ENCODE data around the gene NDUFS6. TPM values are rescaled to one million over a fixed set of nuclear protein-coding genes. Genes with fewer than 3 reads are reported as not detected.

The NDUFS6 gene
- total and polyA plus RNA-seq, 8 donors: 12.8 to 95.0 (median 86.0) TPM; not detected in 1

DNA sequence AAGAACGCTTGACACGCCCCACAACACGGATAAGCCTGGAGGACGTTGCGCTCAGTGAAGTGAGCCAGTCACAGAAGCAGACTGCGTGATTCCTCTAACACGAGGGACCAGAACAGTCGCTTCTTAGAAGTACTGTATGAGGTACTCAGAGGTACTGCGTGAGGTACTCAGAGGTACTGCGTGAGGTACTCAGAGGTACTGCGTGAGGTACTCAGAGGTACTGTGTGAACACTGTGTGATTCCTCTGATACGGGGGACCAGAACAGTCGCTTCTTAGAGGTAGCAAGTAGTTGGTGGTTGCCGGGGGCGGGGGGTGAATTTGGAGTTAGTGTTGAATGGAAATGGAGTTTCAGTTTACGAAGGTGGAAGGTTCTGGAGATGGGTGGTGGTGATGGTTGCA, 5.8 kb downstream of the NDUFS6 start:
- Histone ChIP-seq H3K36me3 (peaks cover 75 to 94% (median 94%) of the 10 kb centered on the region in 4 donors), H3K4me3 (no peak overlapping the region), H3K4me1 (peaks cover 4 to 28% (median 17%) of the 10 kb centered on the region in 4 donors), H3K9me3 (no peaks in the 10 kb centered on the region), H3K27me3 (no peaks in the 10 kb centered on the region), H3K27ac (no peak overlapping the region)
- TF ChIP-seq POLR2AphosphoS5 (IDR thresholded peaks at IDR 0.05) (no peak), POLR2A (IDR thresholded peaks at IDR 0.05) (no peak), EP300 (IDR thresholded peaks at IDR 0.05) (no peak)
- TF ChIP-seq, protein P1, sequence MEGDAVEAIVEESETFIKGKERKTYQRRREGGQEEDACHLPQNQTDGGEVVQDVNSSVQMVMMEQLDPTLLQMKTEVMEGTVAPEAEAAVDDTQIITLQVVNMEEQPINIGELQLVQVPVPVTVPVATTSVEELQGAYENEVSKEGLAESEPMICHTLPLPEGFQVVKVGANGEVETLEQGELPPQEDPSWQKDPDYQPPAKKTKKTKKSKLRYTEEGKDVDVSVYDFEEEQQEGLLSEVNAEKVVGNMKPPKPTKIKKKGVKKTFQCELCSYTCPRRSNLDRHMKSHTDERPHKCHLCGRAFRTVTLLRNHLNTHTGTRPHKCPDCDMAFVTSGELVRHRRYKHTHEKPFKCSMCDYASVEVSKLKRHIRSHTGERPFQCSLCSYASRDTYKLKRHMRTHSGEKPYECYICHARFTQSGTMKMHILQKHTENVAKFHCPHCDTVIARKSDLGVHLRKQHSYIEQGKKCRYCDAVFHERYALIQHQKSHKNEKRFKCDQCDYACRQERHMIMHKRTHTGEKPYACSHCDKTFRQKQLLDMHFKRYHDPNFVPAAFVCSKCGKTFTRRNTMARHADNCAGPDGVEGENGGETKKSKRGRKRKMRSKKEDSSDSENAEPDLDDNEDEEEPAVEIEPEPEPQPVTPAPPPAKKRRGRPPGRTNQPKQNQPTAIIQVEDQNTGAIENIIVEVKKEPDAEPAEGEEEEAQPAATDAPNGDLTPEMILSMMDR (IDR thresholded peaks at IDR 0.05): no peak
- 88 to 96% (median 90%) methylated on average over 16 of the region's 16 CpGs for WGBS, 5 donors
- no peak for DNase-seq
- intact Hi-C loops (cut with DNase I; ENCODE audit: low total_unique reads): no loop called here

GRCh38 chr5:1807451-1808185, 6.4 kb downstream of the NDUFS6 start:
- Histone ChIP-seq H3K27me3 (no peaks in the 10 kb centered on the region), H3K27ac (no peak overlapping the region), H3K4me3 (no peak overlapping the region), H3K9me3 (no peaks in the 10 kb centered on the region), H3K4me1 (peaks cover 0 to 21% (median 11%) of the 10 kb centered on the region in 4 donors), H3K36me3 (peaks cover 73 to 100% (median 100%) of the 10 kb centered on the region in 4 donors)
- intact Hi-C loops (cut with DNase I; ENCODE audit: low total_unique reads): no loop called here
- no peak for TF ChIP-seq POLR2AphosphoS5 (IDR thresholded peaks at IDR 0.05)
- no peak for TF ChIP-seq EP300 (IDR thresholded peaks at IDR 0.05)
- TF ChIP-seq POLR2A (IDR thresholded peaks at IDR 0.05): no peak
- TF ChIP-seq, protein P1 (IDR thresholded peaks at IDR 0.05): no peak
- WGBS, 5 donors: 90 to 93% (median 91%) methylated on average over 17 to 20 of the region's 20 CpGs
- DNase-seq: no peak

DNA sequence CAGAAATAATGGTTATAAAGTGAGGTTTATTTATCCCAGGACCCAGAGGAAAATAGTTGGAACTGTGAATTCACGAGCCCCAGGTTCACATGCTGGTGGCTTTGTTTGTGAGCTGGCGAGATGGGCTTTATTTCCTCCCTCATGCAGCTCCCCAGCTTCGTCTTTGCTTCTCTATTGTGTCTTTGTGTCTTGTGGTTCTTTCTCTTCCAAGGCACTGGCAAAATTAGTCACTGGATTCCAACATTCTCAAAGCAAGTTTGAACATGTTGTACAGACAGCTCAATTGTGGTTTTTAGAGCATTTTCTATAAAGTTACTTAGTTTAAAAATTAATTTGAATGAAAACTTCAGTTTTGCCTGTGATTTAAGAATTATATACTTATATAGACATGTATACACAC, 7.2 kb downstream of the NDUFS6 start:
- Histone ChIP-seq H3K27me3 (no peaks in the 10 kb centered on the region), H3K4me1 (peaks cover 0 to 14% (median 6%) of the 10 kb centered on the region in 4 donors), H3K36me3 (peaks cover 74 to 100% (median 100%) of the 10 kb centered on the region in 4 donors), H3K4me3 (no peak overlapping the region), H3K9me3 (no peaks in the 10 kb centered on the region), H3K27ac (no peak overlapping the region)
- DNase-seq: no peak
- no peak for TF ChIP-seq POLR2A (IDR thresholded peaks at IDR 0.05)
- TF ChIP-seq, protein P1 (IDR thresholded peaks at IDR 0.05): no peak
- TF ChIP-seq EP300 (IDR thresholded peaks at IDR 0.05): no peak
- no peak for TF ChIP-seq POLR2AphosphoS5 (IDR thresholded peaks at IDR 0.05)
- WGBS, 5 donors: 45 to 85% (median 53%) methylated on average over 3 of the region's 3 CpGs
- intact Hi-C loops (cut with DNase I; ENCODE audit: low total_unique reads): no loop called here

- no peaks in the 10 kb centered on the region for H3K9me3 ChIP-seq
- no peak overlapping the region for H3K4me3 ChIP-seq
- peaks cover 0 to 4% (median 1%) of the 10 kb centered on the region in 4 donors for H3K4me1 ChIP-seq
- 89 to 94% (median 91%) methylated on average over 26 to 32 of the region's 32 CpGs for WGBS, 5 donors
- peaks cover 74 to 100% (median 100%) of the 10 kb centered on the region in 4 donors for H3K36me3 ChIP-seq
- intact Hi-C loops (cut with DNase I; ENCODE audit: low total_unique reads): no loop called here
- no peak for DNase-seq
- TF ChIP-seq POLR2A (IDR thresholded peaks at IDR 0.05) (no peak), POLR2AphosphoS5 (IDR thresholded peaks at IDR 0.05) (no peak), EP300 (IDR thresholded peaks at IDR 0.05) (no peak)
- TF ChIP-seq, protein P1 (IDR thresholded peaks at IDR 0.05): no peak
- H3K27me3 ChIP-seq: no peaks in the 10 kb centered on the region
- no peak overlapping the region for H3K27ac ChIP-seq
Measured at GRCh38 chr5:1809416-1810035, 8.3 kb downstream of the NDUFS6 start.
